ENCODE measurements around the gene NCR3LG1. TPM values are rescaled to one million over a fixed set of nuclear protein-coding genes. Genes with fewer than 3 reads are reported as not detected.

NCR3LG1 gene
- total and polyA plus RNA-seq, 9 of the 15 experiments (the other 6 are each of a cell fraction or from before 2014, with no cell fraction given) = 4.1 to 39.8 (median 25.1) TPM

GRCh38 chr11:17401316-17401715 is 49.7 kb downstream of the NCR3LG1 start:
- no peaks in the 10 kb centered on the region for H3K36me3 ChIP-seq (ENCODE audit: control insufficient read depth, insufficient read depth, low read length)
- H3K27me3 ChIP-seq (ENCODE audit: control insufficient read depth in 2 of 2, insufficient read depth in 2 of 2, low read length in 2 of 2) = peaks cover 25 to 68% of the 10 kb centered on the region in 2 experiments; a peak in 4 of 5 replicates
- no peak overlapping the region for H3K4me3 ChIP-seq
- no peak for DNase-seq (ENCODE audit: extremely low read depth in 1 of 4, low spot score in 3 of 4)
- BruUV-seq (replicated peaks) = no TSS peak
- H3K27ac ChIP-seq (ENCODE audit: extremely low read depth, low read depth, low read length) = no peak overlapping the region
- intact Hi-C loops (cut with micrococcal nuclease) = no loop called here
- H4K20me1 ChIP-seq (replicated peaks; ENCODE audit: control insufficient read depth, insufficient read depth, low read length) = 0 out of 2 replicates have a peak, but pooled peaks cover 5% of the 10 kb centered on the region
- POLR2A ChIA-PET = interaction anchor here (0.5 to 0.7 kb wide), 2 partner anchors 18 to 316 kb away, joined by 3 to 5 read pairs; no protein-coding TSS in a partner anchor
- H3K9me1 ChIP-seq (ENCODE audit: control insufficient read depth, insufficient read depth, low read length) = no peaks in the 10 kb centered on the region
- H3K9ac ChIP-seq (ENCODE audit: insufficient read depth in 1 of 2, low read depth in 2 of 2, low read length in 2 of 2) = no peak overlapping the region
- H3K9me3 ChIP-seq (replicated peaks; ENCODE audit: control insufficient read depth, insufficient read depth, low read depth, low read length) = no peaks in the 10 kb centered on the region
- TF ChIP-seq MNT (conservative IDR thresholded peaks at IDR 0.05) (no peak), SMARCA5 (IDR thresholded peaks at IDR 0.05) (no peak), TCFL5 (CRISPR knock-in tag; conservative IDR thresholded peaks at IDR 0.05) (no peak)
- H3K4me1 ChIP-seq (replicated peaks in 1 of 2; ENCODE audit: control insufficient read depth in 2 of 2, insufficient read depth in 2 of 2, low read length in 2 of 2) = peaks cover 3 to 6% of the 10 kb centered on the region in 2 experiments; a peak in 2 of 5 replicates
- CTCF ChIA-PET (ENCODE audit: low intra/inter-chr PET ratio) = no interaction called here
- H2AFZ ChIP-seq (ENCODE audit: low read depth, low read length) = no peak overlapping the region
- in situ Hi-C loops (cut with MboI) = no loop called here
- H3K4me2 ChIP-seq (ENCODE audit: insufficient read depth, low read length) = no peak overlapping the region
- 0% methylated on average over 2 of the region's 2 CpGs for WGBS (ENCODE audit: insufficient coverage, low coverage, missing lambda C conversion rate)
- H3K79me2 ChIP-seq (ENCODE audit: control insufficient read depth, insufficient read depth, low read length) = no peaks in the 10 kb centered on the region
- no peak for ATAC-seq
- no peak for FAIRE-seq

GRCh38 chr11:17401841-17402240 is 50.2 kb downstream of the NCR3LG1 start:
- no peak for TF ChIP-seq RUNX1 (IDR thresholded peaks at IDR 0.05; ENCODE audit: low read depth)
- no peak for TF ChIP-seq ZZZ3 (IDR thresholded peaks at IDR 0.05)
- TF ChIP-seq XRCC4 (IDR thresholded peaks at IDR 0.05; ENCODE audit: extremely low read depth, insufficient read depth, insufficient read length) = no peak
- TF ChIP-seq ZNF253 (CRISPR knock-in tag; conservative IDR thresholded peaks at IDR 0.05) = no peak
- H3K9me1 ChIP-seq (ENCODE audit: control insufficient read depth, insufficient read depth, low read length) = no peaks in the 10 kb centered on the region
- no peak overlapping the region for H3K27ac ChIP-seq (ENCODE audit: extremely low read depth, low read depth, low read length)
- H3K9ac ChIP-seq (ENCODE audit: insufficient read depth in 1 of 2, low read depth in 2 of 2, low read length in 2 of 2) = no peak overlapping the region
- no TSS peak for BruUV-seq (replicated peaks)
- 0 out of 2 replicates have a peak, but pooled peaks cover 5% of the 10 kb centered on the region for H4K20me1 ChIP-seq (replicated peaks; ENCODE audit: control insufficient read depth, insufficient read depth, low read length)
- H3K79me2 ChIP-seq (ENCODE audit: control insufficient read depth, insufficient read depth, low read length) = no peaks in the 10 kb centered on the region
- peaks cover 5 to 6% of the 10 kb centered on the region in 2 experiments; a peak in 3 of 5 replicates for H3K4me1 ChIP-seq (replicated peaks in 1 of 2; ENCODE audit: control insufficient read depth in 2 of 2, insufficient read depth in 2 of 2, low read length in 2 of 2)
- ChIA-PET CTCF (ENCODE audit: low intra/inter-chr PET ratio) (no interaction called here), POLR2A (interaction anchor here (1.0 kb wide), 1 partner anchor 18 kb away, joined by 4 read pairs; no protein-coding TSS in a partner anchor)
- ATAC-seq (no peak), DNase-seq (ENCODE audit: extremely low read depth in 1 of 4, low spot score in 3 of 4) (no peak), FAIRE-seq (no peak)
- H2AFZ ChIP-seq (ENCODE audit: low read depth, low read length) = no peak overlapping the region
- H3K9me3 ChIP-seq (replicated peaks; ENCODE audit: control insufficient read depth, insufficient read depth, low read depth, low read length) = no peaks in the 10 kb centered on the region
- intact Hi-C loops (cut with micrococcal nuclease) (no loop called here), in situ Hi-C loops (cut with MboI) (no loop called here)
- WGBS (ENCODE audit: insufficient coverage, low coverage, missing lambda C conversion rate) = 8% methylated on average over 8 of the region's 8 CpGs
- peaks cover 22 to 62% of the 10 kb centered on the region in 2 experiments; a peak in 3 of 5 replicates for H3K27me3 ChIP-seq (ENCODE audit: control insufficient read depth in 2 of 2, insufficient read depth in 2 of 2, low read length in 2 of 2)
- no peak overlapping the region for H3K4me2 ChIP-seq (ENCODE audit: insufficient read depth, low read length)
- no peak overlapping the region for H3K4me3 ChIP-seq
- H3K36me3 ChIP-seq (ENCODE audit: control insufficient read depth, insufficient read depth, low read length) = no peaks in the 10 kb centered on the region

All from K562 (cell line).